CMK (cell line): ENCODE data around the gene SLC19A3.
"Not testable (repeated sequence)": the region's sequence is repeated elsewhere in the genome, so short reads cannot be mapped to it uniquely, and the experiment has no call there.

ENCODE experiments used
- DNase-seq: peaks from one replicate; pipeline ENCODE4 v3.0.0-alpha.2; 2010; ENCODE audit warnings: low read depth

SLC19A3 gene

DNA sequence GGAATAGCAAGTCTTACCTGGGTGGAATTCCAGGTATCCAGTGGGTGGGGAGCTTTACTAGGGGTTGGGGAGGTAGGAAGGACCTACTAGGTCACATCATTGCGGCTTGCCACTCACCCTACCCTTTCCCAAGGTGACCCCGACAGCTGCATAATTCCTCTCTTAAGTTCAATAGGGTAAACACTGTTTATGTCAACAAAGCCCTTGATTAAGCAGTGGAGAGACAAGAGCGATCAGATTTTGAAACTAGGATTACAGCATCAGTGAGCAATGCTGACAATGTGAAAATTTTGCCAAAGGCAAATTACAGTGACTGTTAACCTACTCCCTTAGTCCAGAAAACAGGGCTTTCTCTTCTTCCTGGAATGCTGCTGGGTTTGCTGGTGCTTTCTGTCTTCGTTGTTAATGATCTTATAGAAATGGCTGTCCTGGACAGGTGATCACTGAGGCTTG, 14.5 kb downstream of the SLC19A3 start:
- no peak for DNase-seq

DNA sequence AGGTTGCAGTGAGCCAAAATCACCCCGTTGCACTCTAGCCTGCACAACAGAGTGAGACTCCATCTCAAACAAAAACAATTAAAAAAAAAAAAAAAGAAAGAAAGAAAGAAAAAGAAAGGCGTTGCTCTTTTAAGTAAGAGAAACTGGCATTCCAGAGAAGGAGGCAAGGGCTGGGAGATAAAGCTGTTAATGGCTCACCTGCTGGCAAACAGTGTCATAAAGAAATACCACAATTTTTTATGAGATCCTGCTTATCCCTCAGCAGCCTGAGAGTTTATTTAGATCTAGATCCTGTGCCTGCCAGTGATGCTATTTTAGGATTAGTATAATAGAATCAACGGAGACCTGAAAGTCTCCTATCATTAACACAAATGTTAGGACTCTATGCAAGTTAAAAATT, 16.3 kb downstream of the SLC19A3 start:
- no peak for DNase-seq

DNA sequence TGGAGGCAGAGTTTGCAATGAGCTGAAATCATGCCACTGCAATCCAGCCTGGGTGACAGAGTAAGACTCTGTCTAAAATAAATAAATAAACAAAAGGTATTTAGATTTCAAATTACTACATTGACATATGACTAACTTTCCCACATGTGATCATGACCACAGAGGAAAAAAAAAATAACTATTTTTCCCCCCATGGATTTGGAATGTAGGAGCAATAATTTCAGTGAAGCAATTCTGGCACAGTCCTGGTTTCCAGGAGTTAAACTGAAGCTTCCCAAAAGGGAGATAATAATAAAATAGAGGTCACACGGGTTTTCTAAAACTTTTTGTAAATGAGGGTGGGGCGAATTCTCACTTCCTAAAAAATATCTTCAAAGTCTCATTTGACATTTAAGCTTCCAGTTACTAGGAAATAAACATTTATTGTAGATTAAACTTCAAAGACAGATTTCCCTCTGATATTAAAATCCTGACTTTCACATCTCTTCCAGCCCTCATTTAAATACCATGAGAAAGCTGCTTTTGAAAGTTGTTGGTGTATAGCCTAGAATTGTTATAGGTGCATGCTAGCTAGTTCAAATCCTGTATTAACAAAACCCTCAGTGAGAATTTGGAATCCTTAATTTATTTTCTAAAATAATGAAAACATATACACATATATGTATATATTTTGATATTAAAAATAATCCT, 20.7 kb downstream of the SLC19A3 start:
- DNase-seq, result no peak

DNA sequence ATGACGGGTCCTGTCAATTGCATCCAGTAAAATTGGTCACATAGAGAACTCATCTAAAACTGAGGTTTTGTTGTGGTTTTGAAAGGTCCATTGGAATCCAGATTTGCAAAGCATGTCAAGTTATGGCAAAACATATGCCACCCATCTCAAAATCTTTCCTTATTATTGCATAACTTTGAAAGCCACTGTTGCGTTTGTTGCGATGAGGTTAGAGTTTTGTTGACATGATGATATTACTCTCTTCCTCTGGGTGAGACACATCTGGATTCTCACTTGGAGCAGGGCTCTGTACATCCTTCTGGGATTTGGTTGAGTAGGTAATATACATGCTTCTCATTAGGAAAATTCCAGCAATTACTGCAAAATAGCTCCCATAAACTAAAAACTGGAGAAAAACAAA, 30.6 kb downstream of the SLC19A3 start:
- no peak for DNase-seq

DNA sequence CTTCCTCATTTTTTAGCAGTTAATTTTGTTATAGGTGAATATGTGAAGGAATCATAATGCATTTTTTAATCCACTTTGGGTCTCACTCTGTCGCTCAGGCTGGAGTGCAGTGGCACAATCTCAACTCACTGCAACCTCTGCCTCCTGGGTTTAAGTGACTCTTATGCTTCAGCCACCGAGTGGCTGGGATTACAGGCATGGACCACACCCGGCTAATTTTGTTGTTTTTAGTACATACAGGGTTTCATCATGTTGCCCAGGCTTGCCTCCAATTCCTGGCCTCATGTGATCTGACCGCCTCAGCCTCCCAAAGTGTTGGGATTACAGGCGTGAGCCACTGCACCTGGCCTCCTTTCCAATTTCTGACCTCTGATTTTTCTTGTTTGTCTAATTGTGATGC, 33.6 kb downstream of the SLC19A3 start:
- DNase-seq, result no peak

DNA sequence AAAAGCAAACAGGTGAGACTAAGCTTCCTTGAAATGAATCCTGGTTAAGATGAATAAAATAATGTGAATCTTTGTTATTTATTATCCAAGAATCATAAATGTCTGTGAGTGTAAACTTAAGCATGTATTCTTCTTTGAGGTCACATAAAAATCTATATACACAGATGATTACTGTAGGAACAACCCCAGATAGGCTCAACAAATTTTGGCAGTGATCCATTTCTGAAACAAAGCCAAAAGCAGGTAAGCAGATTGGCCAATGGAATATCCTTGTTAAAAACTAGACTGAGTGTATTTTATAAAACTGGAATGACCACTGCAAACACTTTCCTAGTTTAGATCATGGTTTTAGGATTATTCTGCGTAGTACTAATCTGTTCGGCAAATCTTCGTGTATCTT, 39.9 kb downstream of the SLC19A3 start:
- no peak for DNase-seq

DNA sequence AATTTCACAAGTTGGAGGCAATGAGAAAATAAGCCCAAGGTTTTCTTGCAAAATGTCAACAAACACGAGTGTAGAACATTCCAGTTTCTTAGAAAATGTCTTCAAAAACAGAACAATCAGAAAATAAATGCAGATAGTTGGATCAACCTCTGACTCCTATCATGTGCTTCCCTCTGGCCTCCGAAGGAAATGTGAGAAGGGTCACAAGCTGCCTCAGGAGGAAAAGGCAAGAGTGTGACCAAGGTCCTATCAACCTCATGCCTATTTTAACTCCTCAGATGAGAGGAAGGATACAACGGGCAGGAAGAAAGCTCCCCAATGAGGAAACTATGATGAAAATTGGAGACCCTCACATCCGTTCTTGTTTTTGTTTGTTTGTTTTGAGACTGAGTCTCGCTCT, 43.3 kb downstream of the SLC19A3 start:
- DNase-seq, result no peak

DNA sequence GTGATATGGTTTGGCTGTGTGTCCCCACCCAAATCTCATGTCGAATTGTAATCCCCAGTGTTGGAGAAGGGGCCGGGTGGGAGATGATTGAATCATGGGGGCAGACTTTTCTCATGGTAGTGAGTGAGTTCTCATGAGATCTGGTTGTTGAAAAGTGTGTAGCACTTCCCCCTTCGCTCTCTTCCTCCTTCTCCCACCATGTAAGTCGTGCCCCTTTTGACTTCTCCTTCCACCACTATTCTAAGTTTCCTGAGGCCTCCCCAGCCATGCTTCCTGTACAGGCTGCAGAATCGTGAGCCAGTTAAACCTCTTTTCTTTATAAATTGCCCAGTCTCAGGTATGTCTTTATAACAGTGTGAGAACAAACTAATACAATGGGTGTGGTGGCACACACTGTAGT, 44.2 kb downstream of the SLC19A3 start:
- not testable (repeated sequence) for DNase-seq

DNA sequence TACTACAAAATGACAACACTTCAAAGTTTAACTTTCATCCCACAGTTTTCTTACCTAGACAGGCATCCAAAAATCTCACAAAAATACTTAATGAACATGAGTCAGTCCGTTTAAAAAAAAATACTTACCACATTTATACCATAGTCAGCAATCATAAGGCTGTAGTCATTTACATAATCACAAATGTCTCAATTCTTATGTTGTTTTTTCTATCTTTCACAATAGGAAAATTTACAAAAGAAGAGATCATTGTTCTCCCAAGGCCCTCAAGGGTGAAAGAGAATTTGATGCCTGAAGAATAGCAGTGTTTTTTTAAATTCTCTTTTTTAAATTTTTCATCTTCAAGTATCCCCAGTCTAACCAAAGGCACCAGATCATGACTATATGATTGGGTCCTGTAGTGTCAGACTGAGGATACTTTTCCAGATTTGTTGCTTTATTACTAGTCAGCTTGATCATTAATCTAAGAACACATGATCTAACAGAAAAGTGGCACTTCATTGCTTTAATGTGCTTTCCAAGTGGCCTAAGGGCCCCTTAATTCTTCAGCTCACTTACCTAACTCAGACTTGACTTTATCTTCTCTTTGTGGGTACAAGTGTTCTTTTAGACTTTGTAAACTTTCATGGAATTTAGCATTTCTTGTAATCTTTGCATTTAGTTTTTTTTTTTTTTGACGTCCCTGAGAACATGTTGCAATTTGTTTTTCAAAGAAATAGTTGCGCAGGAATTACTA, 46.5 kb downstream of the SLC19A3 start:
- DNase-seq, result no peak

DNA sequence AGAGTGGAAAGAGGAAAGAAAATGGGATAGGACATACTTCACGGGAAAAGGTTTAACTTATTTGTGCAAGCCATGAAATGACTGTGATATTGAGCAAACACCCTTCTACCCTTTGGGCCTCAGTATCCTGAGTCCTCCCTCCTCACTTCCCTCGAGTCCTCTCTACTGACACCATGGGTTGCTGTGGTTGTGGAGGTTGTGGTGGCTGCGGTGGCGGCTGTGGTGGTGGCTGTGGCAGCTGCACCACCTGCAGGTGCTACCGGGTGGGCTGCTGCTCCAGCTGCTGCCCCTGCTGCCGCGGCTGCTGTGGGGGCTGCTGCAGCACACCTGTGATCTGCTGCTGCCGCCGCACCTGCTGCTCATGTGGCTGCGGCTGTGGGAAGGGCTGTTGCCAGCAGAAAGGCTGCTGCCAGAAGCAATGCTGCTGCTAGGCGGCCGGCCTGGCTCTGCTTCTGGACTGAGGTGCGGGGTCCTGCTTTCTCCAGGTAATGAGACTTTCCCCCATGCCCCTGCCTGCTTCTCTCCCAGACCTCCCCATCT, 51.1 kb downstream of the SLC19A3 start, which contains the start of gene SCYGR5:
Gene SCYGR5 (plus strand): TSS at position 174 of the 540 bp plus-strand sequence. CDS start 0 bp downstream, at position 174.
- not testable (repeated sequence) for DNase-seq

DNA sequence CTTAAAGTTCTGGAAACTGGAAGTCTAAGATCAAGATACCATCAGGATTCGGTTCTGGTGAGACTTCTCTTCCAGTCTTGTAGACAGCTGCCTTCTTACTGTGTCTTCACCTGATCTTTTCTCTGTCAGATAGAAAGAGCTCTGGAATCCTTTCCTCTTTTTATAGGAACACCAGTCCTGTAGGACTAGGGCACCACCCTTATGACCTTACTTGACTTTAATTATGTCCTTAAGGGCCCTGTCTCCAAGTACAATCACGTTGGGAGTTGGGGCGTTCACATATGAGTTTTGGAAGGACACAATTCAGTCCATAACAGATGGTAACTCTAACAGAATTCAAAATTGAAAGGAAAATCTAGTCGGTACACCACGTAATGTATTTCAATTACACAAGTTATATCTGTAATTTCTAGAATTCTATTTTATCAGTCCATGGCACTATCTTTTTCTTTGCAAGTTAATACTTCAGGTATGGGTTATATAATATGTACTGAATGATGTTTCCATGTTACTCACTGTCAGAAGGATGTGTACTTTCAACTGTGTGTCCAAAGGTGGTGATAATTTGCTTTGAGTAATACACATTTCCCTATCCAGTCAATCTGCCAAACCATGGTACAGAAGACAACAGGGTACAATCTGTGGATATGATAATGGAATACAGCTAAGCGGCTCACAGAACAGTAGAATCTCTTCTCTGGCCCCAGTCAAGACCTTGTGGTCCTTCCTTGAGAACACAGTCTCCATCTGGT, 52.5 kb downstream of the SLC19A3 start:
- DNase-seq, result no peak

DNA sequence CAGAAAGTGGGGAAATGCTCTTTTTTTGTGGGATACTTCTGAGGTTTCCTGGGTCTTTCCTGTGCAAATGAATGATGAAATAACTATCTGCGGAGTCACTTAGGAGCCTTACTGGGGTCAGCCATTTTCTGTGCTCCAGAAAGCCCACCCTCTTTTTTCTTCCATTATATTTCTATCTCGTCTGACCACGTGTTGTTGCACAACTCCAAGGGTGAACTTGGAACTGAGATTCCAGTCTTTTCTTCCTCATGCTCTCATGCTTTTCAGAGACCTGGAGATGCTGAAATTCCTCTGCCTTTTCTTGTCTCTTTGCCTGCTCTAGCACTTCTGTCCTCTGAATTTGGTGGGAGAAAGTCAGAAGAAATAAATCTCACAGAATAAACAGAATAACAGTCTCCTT, 56.0 kb downstream of the SLC19A3 start:
- no peak for DNase-seq

DNA sequence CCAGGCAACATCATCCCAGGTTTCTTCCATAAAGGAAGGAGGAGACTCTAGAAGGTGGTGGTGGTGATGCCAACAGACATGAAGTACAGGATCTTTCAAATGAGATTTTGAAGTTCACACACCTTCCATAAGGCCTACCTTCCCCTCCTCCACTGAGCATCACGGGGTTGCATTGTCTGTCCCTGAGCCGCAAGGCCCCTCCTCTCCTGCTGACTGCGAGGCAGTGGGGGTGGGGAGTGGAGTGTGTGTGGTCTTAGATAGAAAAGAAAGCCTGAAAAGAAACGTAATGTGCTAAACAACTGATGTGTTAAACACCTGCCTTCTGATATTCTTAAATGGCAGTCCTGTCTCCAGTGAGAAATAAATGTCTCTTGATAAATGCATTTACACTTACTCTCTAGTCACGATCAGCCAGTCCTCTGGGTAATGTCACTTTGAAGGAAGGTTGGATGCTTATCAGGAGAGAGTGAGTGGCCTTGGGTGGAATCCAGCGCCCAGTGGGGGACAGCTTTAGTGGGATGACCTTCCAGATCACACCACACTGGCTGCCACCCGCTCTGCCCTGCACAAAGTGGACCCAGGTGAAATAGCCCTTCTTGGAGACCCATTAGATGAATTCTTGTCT, 56.7 kb downstream of the SLC19A3 start:
- no peak for DNase-seq

DNA sequence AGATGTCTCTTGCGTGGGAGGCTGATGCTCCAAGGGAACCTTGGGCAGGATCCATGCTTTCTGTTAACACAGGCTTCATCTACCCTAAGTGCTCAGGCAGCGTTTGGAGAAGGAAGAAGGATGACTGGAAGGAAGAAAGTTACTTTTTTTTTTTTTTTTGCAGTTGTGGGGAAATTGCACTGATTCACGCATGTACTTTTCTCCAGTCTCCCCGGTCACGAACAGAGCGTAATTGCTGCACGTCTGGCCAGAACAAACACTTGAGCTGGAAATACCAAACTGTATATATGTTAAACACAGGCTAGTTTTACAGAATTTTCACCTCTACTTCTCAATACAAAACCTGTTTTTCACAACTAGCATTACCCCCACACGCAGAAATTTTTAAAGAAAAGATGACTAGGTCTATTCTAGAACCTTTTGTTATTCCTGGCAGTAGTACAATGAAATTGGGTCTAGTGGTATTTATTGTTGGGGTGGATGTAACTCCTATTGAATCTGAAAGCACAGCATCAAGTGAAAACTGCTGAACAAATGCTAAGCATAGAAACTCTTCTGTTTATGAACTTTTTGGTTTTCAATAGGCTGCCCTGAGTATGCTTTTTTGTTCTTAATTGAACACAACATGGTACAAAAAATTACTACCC, 60.5 kb downstream of the SLC19A3 start:
- DNase-seq, result no peak

DNA sequence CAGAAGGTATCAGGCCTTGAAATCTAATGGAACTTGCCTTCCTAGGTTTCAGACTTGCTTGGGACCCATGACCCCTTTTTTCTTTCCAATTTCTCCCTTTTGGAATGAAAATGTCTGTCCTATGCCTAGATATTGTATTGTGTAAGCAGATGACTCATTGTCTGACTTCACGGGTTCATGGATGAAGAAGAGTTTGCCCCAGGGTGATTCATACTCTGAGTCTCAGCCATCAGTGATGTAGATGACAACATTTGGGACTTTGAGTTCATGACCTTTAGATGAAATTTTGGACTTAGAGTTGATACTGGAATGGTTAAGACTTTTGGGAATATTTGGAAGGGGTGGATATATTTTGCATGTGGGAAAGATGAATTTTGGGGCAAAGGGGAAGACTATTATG, 62.4 kb downstream of the SLC19A3 start:
- no peak for DNase-seq

DNA sequence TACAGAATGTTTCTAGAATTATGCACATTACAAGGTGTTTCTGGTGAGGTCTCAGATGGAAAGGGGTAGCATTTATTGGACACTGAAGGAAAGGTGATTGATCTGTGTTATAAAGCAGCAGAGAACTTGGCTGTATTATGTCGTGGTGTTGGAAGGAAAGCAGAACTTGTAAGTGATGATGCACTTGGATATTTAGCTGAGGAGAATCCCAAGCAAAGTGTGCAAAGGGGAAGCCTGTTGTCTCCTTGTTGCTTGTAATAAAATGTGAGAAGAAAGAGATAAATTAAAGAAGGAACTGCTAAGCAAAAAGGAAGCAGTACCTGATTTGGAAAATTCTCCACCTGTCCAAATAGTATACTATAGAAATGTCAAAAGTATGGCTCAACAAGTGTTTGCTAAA, 63.4 kb downstream of the SLC19A3 start:
- DNase-seq, result no peak

DNA sequence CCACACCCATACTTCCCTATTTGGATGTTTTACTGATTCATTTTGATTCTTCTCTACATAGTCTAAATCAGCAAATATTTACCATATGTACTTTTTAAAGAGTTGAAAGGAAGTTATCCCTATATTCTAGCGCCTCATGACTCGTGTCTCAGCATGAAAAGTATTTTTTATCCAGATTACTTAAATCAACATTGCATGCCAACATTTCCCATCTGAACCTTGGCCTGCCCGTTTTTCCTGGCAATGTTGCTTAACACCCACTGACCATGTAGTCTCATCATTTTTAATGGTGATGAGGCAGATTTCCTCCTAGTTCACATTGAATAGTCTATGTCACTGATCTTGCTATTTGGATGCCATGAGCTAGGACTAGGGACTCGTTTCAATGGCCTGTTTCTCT, 64.4 kb downstream of the SLC19A3 start:
- no peak for DNase-seq

DNA sequence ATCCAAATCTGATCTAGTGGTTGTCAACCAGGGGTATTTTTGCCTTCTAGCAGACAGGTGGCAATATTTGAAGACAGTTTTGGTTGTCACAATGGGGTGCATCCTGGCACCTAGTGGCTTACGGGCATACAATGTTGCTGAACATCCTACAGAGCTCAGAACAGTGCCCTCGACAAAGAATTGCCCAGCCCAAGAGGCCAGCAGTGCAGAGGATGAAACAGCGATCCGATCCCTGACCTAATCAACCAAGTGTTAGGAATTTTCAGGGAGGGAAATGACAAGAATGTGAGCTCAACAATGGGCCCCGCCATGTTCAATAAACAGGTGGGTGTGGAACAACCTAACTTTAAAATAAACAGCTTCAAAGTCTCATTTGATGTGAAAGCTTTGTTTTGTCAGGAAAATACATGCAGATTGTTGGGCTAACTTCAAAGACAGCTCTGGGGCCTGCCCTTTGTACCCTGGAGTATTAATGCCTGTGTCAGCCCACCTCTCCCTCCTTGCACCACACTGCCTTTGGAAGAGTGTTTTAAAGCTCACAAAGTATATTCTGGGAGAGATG, 73.8 kb downstream of the SLC19A3 start:
- no peak for DNase-seq

DNA sequence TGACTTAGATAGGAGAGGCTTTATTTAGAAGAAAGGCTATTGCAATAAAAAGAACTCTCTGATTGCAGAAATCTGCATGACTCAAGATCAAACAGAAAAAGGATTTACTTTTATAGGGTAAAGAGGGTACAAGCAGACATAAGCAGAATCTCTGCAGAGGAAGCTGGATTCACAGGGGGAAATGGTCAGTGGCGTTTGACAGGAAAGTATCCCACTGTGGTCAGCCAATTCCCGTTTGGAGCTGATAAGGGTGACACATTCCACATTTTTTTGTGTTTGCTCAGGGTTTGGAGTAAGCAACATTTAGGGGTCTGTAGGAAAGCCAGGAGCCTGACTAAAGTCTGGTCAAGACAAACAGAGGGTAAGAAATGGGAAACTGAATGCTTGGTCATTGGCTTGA, 75.2 kb downstream of the SLC19A3 start:
- no peak for DNase-seq

DNA sequence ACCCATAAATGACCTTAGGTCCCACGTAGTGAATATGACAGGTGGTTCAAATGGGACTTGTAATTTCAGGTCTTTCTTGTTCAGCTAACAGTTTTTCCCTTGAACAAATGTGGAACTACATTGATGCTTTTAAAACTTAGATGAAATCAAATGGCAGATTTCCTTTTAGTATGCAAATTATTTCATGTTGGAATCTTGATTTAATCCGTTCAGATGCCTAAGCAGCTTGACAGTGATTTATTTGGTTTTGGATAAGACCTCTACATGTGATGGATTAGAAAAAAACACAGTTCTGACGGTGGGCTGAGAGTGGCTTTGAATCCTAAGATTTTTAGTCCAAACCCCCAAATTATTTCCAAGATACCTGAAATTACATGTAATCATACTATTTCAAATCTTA, 83.6 kb downstream of the SLC19A3 start:
- no peak for DNase-seq
